GM20000 (cell line): Measurements from ENCODE around the gene TBC1D14.

ENCODE experiments used
- DNase-seq: peaks from one replicate; pipeline ENCODE4 v3.0.0; 2012; ENCODE audit warnings: low spot score
- CTCF ChIP-seq: IDR thresholded peaks from 2 replicates; pipeline ENCODE4 v1.5.1; 2012; ENCODE audit warnings: mild to moderate bottlenecking, control low read depth; ENCODE audit errors: extremely low read depth, missing control alignments

Gene TBC1D14

GRCh38 chr4:7055111-7055989 is 145.7 kb downstream of the TBC1D14 start:
- no peak for TF ChIP-seq CTCF
- DNase-seq: no peak

GRCh38 chr4:7055990-7056325 is 146.3 kb downstream of the TBC1D14 start:
- no peak for TF ChIP-seq CTCF
- DNase-seq: no peak

GRCh38 chr4:7058792-7059191 is 149.2 kb downstream of the TBC1D14 start:
- no peak for DNase-seq
- TF ChIP-seq CTCF: no peak

GRCh38 chr4:7059662-7060061 is 150.0 kb downstream of the TBC1D14 start:
- no peak for TF ChIP-seq CTCF
- no peak for DNase-seq

- no peak for TF ChIP-seq CTCF
- no peak for DNase-seq
Measured at GRCh38 chr4:7060346-7061150, 150.9 kb downstream of the TBC1D14 start.

GRCh38 chr4:7061815-7062214 is 152.2 kb downstream of the TBC1D14 start:
- DNase-seq: no peak
- TF ChIP-seq CTCF: no peak

- no peak for DNase-seq
- TF ChIP-seq CTCF: no peak
Measured at GRCh38 chr4:7062816-7063215, 153.2 kb downstream of the TBC1D14 start.
